Measurements from ENCODE around the gene KRT73.
"Not testable (repeated sequence)": the region's sequence is repeated elsewhere in the genome, so short reads cannot be mapped to it uniquely, and the experiment has no call there.

Gene KRT73

DNA sequence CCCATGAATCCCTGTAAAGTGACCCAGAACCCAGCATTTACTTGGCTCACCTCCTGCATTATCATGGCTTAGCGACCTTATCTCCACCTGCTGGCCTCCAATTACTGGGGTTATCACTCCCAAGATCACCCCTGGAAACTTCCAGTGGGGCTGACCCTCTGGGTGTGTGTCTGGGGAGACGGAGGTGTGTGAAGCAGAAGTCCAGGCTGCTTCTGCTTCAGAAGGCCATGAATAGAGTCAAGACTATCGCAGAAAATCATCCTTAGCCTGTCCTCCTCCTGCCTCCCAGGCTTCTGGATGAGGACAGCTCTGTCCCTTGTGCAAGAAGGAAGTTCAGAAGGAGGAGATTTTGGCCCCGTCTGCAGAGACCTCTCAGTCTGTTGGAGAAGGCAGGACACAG, 16.7 kb downstream of the KRT73 start:
- Mint-ChIP-seq H3K36me3 (ENCODE audit: low read depth) (no peaks in the 10 kb centered on the region), H3K27me3 (ENCODE audit: low read depth, poor library complexity) (peaks cover 7% of the 10 kb centered on the region), H3K9me3 (no peaks in the 10 kb centered on the region), H3K27ac (no peak overlapping the region), H3K4me3 (no peak overlapping the region), H3K4me1 (peaks cover 12% of the 10 kb centered on the region)
- no peak for DNase-seq
- TF ChIP-seq, protein P1, sequence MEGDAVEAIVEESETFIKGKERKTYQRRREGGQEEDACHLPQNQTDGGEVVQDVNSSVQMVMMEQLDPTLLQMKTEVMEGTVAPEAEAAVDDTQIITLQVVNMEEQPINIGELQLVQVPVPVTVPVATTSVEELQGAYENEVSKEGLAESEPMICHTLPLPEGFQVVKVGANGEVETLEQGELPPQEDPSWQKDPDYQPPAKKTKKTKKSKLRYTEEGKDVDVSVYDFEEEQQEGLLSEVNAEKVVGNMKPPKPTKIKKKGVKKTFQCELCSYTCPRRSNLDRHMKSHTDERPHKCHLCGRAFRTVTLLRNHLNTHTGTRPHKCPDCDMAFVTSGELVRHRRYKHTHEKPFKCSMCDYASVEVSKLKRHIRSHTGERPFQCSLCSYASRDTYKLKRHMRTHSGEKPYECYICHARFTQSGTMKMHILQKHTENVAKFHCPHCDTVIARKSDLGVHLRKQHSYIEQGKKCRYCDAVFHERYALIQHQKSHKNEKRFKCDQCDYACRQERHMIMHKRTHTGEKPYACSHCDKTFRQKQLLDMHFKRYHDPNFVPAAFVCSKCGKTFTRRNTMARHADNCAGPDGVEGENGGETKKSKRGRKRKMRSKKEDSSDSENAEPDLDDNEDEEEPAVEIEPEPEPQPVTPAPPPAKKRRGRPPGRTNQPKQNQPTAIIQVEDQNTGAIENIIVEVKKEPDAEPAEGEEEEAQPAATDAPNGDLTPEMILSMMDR (IDR thresholded peaks at IDR 0.05), result no peak

DNA sequence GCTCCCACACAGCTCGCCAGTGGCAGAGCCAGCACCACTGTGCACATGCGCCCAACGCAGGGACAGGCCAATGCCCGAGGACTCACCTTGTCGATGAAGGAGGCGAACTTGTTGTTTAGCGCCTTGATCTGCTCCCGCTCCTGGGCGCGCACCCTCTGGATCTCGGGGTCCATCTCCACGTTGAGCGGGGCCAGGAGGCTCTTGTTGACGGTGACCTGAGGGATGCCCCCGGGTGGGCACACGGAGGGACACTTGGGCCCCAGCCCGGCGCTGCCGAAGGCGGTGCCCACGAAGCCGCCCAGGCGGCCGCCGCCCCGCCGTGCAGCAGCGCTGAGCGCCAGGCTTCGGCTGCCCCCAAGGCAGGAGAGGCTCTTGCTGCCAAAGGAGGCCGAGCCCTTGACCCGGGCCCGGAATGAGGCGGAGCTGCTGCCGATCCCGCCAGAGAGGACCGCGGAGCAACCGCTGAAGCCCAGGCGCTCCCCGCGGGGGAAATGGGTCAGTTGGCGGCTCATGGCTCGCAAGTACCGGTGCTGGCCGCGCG, 17.3 kb downstream of the KRT73 start, which contains the start of gene KRT72:
Gene KRT72, minus strand, starts transcription at position 523 of the 541 bp plus-strand sequence. Its CDS starts 11 bp downstream, at position 512.
- DNase-seq, result no peak
- Mint-ChIP-seq H3K27me3 (ENCODE audit: low read depth, poor library complexity) (peaks cover 7% of the 10 kb centered on the region), H3K4me3 (no peak within 1 kb of the TSS)

DNA sequence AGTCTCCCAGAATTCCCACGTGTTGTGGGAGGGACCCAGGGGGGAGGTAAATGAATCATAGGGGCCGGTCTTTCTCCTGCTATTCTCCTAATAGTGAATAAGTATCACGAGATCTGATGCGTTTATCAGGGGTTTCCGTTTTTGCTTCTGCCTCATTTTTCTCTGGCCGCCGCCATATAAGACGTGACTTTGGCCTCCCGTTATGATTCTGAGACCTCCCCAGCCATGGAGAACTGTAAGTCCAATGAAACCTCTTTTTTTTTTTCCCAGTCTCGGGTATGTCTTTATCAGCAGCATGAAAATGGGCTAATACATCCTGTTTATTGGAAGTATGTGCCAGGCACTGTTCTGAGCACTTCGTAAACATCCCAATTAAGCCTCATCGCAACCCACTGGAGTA, 17.9 kb downstream of the KRT73 start:
- H3K4me1 Mint-ChIP-seq, result peaks cover 12% of the 10 kb centered on the region
- DNase-seq, result no peak
- H3K36me3 Mint-ChIP-seq (ENCODE audit: low read depth), result no peaks in the 10 kb centered on the region
- no peaks in the 10 kb centered on the region for H3K9me3 Mint-ChIP-seq
- TF ChIP-seq, protein P1 (IDR thresholded peaks at IDR 0.05), result no peak
- H3K27me3 Mint-ChIP-seq (ENCODE audit: low read depth, poor library complexity), result peaks cover 7% of the 10 kb centered on the region
- no peak overlapping the region for H3K4me3 Mint-ChIP-seq
- no peak overlapping the region for H3K27ac Mint-ChIP-seq

More for the DNA sequence above, 17.3 kb downstream of the KRT73 start, which contains the start of gene KRT72:
- Mint-ChIP-seq H3K9me3 (no peaks in the 10 kb centered on the region), H3K27ac (no peak within 1 kb of the TSS), H3K36me3 (ENCODE audit: low read depth) (no peaks in the 10 kb centered on the region), H3K4me1 (peaks cover 12% of the 10 kb centered on the region)
- TF ChIP-seq, protein P1 (IDR thresholded peaks at IDR 0.05), result no peak

DNA sequence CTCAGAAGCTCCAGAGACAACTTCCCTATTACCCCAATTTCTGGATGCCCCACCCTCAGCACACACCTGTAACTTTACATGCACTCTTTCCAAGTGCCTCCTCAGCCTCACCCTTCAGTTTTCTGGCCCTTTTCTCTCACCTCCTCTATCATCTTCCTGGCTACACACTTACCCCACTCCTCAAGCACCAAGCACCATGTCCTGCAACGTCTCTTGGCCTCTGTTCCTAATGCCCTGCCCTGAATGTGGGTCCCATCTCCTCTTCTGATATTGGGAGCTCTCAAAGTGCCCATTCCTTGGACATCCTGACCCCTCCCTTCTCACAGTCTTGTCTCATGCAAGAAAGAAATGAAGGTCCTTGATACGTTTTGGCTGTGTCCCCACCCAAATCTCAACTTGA, 18.3 kb downstream of the KRT73 start:
- Mint-ChIP-seq H3K4me3 (no peak overlapping the region), H3K27ac (no peak overlapping the region), H3K4me1 (peaks cover 12% of the 10 kb centered on the region), H3K9me3 (no peaks in the 10 kb centered on the region), H3K27me3 (ENCODE audit: low read depth, poor library complexity) (peaks cover 7% of the 10 kb centered on the region), H3K36me3 (ENCODE audit: low read depth) (no peaks in the 10 kb centered on the region)
- TF ChIP-seq, protein P1 (IDR thresholded peaks at IDR 0.05), result no peak
- DNase-seq, result no peak

DNA sequence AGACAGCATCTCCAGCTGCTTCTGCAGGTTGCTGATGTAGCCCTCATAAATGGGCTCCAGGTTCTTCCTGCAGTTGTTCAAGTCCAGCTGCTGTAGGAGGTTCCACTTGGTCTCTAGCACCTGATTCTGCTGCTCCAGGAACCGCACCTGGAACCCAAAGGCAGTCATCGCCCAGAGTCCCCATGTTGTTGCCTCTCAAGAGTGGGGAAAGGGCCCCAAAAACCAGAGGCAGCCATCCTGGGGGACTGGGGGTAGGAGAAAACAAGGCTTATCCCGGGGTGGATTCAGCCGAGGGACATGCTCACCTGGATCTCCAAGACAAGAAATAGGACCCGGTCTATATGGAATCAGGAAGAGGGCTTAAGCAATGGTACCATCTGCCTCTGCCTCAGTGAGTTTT, 19.4 kb downstream of the KRT73 start:
- H3K36me3 Mint-ChIP-seq (ENCODE audit: low read depth), result no peaks in the 10 kb centered on the region
- H3K27ac Mint-ChIP-seq, result no peak overlapping the region
- peaks cover 7% of the 10 kb centered on the region for H3K27me3 Mint-ChIP-seq (ENCODE audit: low read depth, poor library complexity)
- TF ChIP-seq, protein P1 (IDR thresholded peaks at IDR 0.05), result no peak
- no peaks in the 10 kb centered on the region for H3K9me3 Mint-ChIP-seq
- peaks cover 12% of the 10 kb centered on the region for H3K4me1 Mint-ChIP-seq
- no peak overlapping the region for H3K4me3 Mint-ChIP-seq
- DNase-seq, result no peak

DNA sequence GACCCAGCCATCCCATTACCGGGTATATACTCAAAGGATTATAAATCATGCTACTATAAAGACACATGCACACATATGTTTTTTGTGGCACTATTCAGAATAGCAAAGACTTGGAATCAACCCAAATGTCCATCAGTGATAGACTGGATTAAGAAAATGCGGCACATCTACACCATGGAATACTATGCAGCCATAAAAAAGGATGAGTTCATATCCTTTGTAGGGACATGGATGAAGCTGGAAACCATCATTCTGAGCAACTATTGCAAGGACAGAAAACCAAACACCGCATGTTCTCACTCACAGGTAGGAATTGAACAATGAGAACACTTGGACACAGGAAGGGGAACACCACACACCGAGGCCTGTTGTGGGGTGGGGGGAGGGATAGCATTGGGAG, 24.1 kb downstream of the KRT73 start:
- not testable (repeated sequence) for H3K27me3 Mint-ChIP-seq (ENCODE audit: low read depth, poor library complexity); DNase-seq; H3K27ac Mint-ChIP-seq; H3K36me3 Mint-ChIP-seq (ENCODE audit: low read depth); H3K4me1 Mint-ChIP-seq; H3K4me3 Mint-ChIP-seq
- peaks cover 19% of the 10 kb centered on the region for H3K9me3 Mint-ChIP-seq

Measured in nephron progenitor cell (in vitro differentiated cells).